B cell (primary cell): Measurements from ENCODE around the gene TSPAN9. TPM values are rescaled to one million over a fixed set of nuclear protein-coding genes. Genes with fewer than 3 reads are reported as not detected.

ENCODE experiments used
- ATAC-seq: fragments of 200-7000 bp; cut with Tn5 transposase; one replicate; pipeline ENCODE4 v1.10.0; 2021; ENCODE audit warnings: low read depth, mild to moderate bottlenecking, moderate number of reproducible peaks, moderate library complexity
- CTCF ChIA-PET: fragments of 350-600 bp; sonication (Branson Sonifier 250); formaldehyde crosslinking; loops from one replicate; lab custom pipeline; 2021; ENCODE audit warnings: antibody characterized with exemption, inconsistent platforms; lab: Charles Lee
- POLR2A ChIA-PET: fragments of 350-600 bp; sonication (Branson Sonifier 250); formaldehyde crosslinking; loops from one replicate; lab custom pipeline; 2021; ENCODE audit warnings: antibody characterized with exemption; lab: Charles Lee
- DNase-seq: peaks from one replicate; pipeline ENCODE4 v3.0.0; 2013
- H2AFZ ChIP-seq: 2 replicates; pipeline ENCODE4 v1.6.1; 2012; ENCODE audit warnings: mild to moderate bottlenecking, low read depth, low read length; ENCODE audit not compliant: insufficient read depth, poor library complexity, severe bottlenecking
- H3K27ac ChIP-seq, 2 donors: 1 replicate in 1 of 2; 2 replicates in 1 of 2; pipeline ENCODE4 v1.5.1; 2012 to 2013; ENCODE audit warnings: low read length in 2 of 2, mild to moderate bottlenecking in 2 of 2, moderate library complexity in 1 of 2
- H3K27me3 ChIP-seq, 4 experiments: fragments of 200-600 bp in 1 of 4; sonication (generic) in 1 of 4; replicated peaks in 1 of 4; 1 replicate in 2 of 4; 2 replicates in 2 of 4; pipeline versions ENCODE4 v1.6.1 to v1.7.0; 2013 to 2016; ENCODE audit warnings: low read length in 3 of 4, mild to moderate bottlenecking in 2 of 4, mixed read lengths in 1 of 4, moderate library complexity in 1 of 4; ENCODE audit not compliant: insufficient read depth in 4 of 4, control insufficient read depth in 3 of 4; ENCODE audit errors: control extremely low read depth in 1 of 4
- H3K36me3 ChIP-seq, 2 experiments: replicated peaks in 1 of 2; 1 replicate in 1 of 2; 2 replicates in 1 of 2; pipeline versions ENCODE4 v1.6.1 to v1.7.1; 2013; ENCODE audit warnings: low read length in 1 of 2; ENCODE audit not compliant: insufficient read depth in 2 of 2, control insufficient read depth in 1 of 2; ENCODE audit errors: control extremely low read depth in 1 of 2, extremely low read depth in 1 of 2
- H3K4me1 ChIP-seq, 2 donors: fragments of 200-600 bp in 1 of 2; sonication (generic) in 1 of 2; 1 replicate in 1 of 2; 2 replicates in 1 of 2; pipeline versions ENCODE4 v1.5.1 to v1.6.1; 2013 to 2017; ENCODE audit warnings: low read length in 2 of 2; ENCODE audit not compliant: control insufficient read depth in 2 of 2, insufficient read depth in 2 of 2
- H3K4me2 ChIP-seq: replicated peaks from 2 replicates; pipeline ENCODE3; 2012; ENCODE audit warnings: mild to moderate bottlenecking, low read depth, low read length; ENCODE audit not compliant: poor library complexity, severe bottlenecking
- H3K4me3 ChIP-seq, 5 experiments: fragments of 200-600 bp in 1 of 5; sonication (generic) in 1 of 5; 1 replicate in 3 of 5; 2 replicates in 2 of 5; pipeline versions ENCODE4 v1.5.1 to v1.7.0; 2011 to 2016; ENCODE audit warnings: low read length in 4 of 5, mild to moderate bottlenecking in 4 of 5, low read depth in 2 of 5, control low read depth in 1 of 5, moderate library complexity in 1 of 5; ENCODE audit not compliant: insufficient read depth in 1 of 5; ENCODE audit errors: control extremely low read depth in 1 of 5, extremely low read depth in 1 of 5
- H3K79me2 ChIP-seq: fragments of 200-600 bp; sonication (generic); one replicate; pipeline ENCODE4 v1.6.0; 2016; ENCODE audit warnings: low read length; ENCODE audit not compliant: control insufficient read depth, insufficient read depth
- H3K9ac ChIP-seq: fragments of 200-600 bp; sonication (generic); 2 replicates; pipeline ENCODE4 v1.6.1; 2017; ENCODE audit warnings: mild to moderate bottlenecking, low read length, moderate library complexity
- H3K9me3 ChIP-seq, 3 donors: one replicate each; pipeline versions ENCODE4 v1.6.1 to v1.7.1; 2013; ENCODE audit warnings: low read length in 2 of 3; ENCODE audit not compliant: control insufficient read depth in 2 of 3, insufficient read depth in 1 of 3; ENCODE audit errors: control extremely low read depth in 1 of 3
- H4K20me1 ChIP-seq: 2 replicates; pipeline ENCODE4 v1.6.0; 2012; ENCODE audit warnings: mild to moderate bottlenecking, low read length; ENCODE audit not compliant: insufficient read depth, control insufficient read depth, poor library complexity, severe bottlenecking
- H3K27ac Mint-ChIP-seq: one replicate; pipeline ENCODE4 v1.8.0; 2021; ENCODE audit warnings: mixed read lengths
- H3K27me3 Mint-ChIP-seq: one replicate; pipeline ENCODE4 v1.8.0; 2021; ENCODE audit warnings: mixed read lengths
- H3K4me1 Mint-ChIP-seq: one replicate; pipeline ENCODE4 v1.8.0; 2021; ENCODE audit warnings: mixed read lengths
- H3K4me3 Mint-ChIP-seq: one replicate; pipeline ENCODE4 v1.8.0; 2021; ENCODE audit warnings: mixed read lengths
- H3K9me3 Mint-ChIP-seq: one replicate; pipeline ENCODE4 v1.8.0; 2022; ENCODE audit warnings: mixed read lengths; ENCODE audit not compliant: insufficient read depth
- EZH2 ChIP-seq: IDR thresholded peaks from 2 replicates; pipeline ENCODE4 v1.6.1; 2012; ENCODE audit warnings: borderline replicate concordance, low read depth, mild to moderate bottlenecking, moderate library complexity, low read length; ENCODE audit not compliant: insufficient read depth, poor library complexity, severe bottlenecking
- WGBS: methylation state at CpG from one replicate; pipeline ENCODE4 v1.1.5; 2013; ENCODE audit warnings: missing lambda C conversion rate; ENCODE audit not compliant: insufficient coverage; 5-methylcytosine and 5-hydroxymethylcytosine counted together
- intact Hi-C: fragments of 100-400 bp; cut with micrococcal nuclease; formaldehyde crosslinking; loops from one replicate; pipeline ENCODE4 v1.10.0; 2022
- polyA plus RNA-seq: library from polyadenylated mRNA; depleted of rRNA; stranded (reverse); fragments of >200 nt; gene quantifications from 2 replicates; pipeline ENCODE4 v1.2.3, GENCODE V29; 2012
- total RNA-seq, 2 donors: library from RNA; stranded (reverse); fragments of 120-200 nt in 1 of 2; gene quantifications; 1 replicate in 1 of 2; 2 replicates in 1 of 2; pipeline versions ENCODE4 v1.2.3 to v1.2.4, GENCODE V29; 2013 to 2022
- TF ChIP-seq, protein P1 (sequence below): fragments of 200-600 bp; IDR thresholded peaks from one replicate; pipeline ENCODE4 v1.8.0; 2022; ENCODE audit warnings: antibody characterized with exemption, mild to moderate bottlenecking

TSPAN9 gene
- total and polyA plus RNA-seq, 2 donors (not counting 1 experiment from before 2014, with no cell fraction given), result 0.15 to 0.37 TPM

DNA sequence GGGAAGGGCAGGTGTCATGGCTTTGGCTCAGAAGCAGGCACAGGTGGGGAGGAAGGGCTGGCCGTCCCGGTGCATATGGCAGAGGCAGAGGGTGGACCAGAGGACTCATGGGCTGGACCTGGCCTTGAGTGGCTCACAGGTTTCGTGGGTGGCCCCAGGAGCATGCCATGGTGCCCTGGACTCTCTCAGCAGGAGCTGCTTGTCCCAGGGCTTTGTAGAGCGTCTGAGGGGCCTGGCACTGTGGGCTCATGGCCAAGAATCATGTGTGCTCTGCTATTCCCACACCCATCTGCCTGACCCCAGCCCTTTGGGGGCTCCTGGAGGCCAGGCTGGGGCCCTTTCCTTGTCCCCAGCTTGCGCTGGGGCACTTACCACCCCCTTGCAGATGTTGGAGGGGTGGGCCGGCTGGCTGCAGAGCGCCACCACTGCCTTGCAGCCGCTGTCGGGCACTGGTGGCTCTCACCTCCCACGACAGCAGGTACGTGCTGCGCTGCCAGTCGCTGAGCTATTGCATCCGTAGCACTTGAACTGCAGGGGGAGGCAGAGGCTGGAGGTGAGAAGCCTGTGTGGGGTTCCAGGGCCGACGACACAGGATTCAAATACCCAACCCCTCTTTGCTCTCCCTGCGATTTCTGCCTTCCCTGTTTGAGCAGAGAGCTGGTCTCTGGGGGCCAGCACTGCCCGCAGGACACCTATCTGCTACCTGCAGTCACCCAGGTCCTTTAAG is 226.4 kb downstream of the TSPAN9 start:
- peaks cover 9 to 16% of the 10 kb centered on the region in 2 donors for H3K4me1 ChIP-seq
- H2AFZ ChIP-seq, result no peak overlapping the region
- POLR2A ChIA-PET, result no interaction called here
- H3K27me3 ChIP-seq, result peaks cover 0 to 22% (median 0%) of the 10 kb centered on the region in 4 experiments
- peaks cover 0 to 2% (median 0%) of the 10 kb centered on the region in 3 donors for H3K9me3 ChIP-seq
- H4K20me1 ChIP-seq, result no peaks in the 10 kb centered on the region
- Mint-ChIP-seq H3K27me3 (peaks cover 25% of the 10 kb centered on the region), H3K27ac (no peak overlapping the region), H3K4me1 (peaks cover 13% of the 10 kb centered on the region), H3K9me3 (no peaks in the 10 kb centered on the region), H3K4me3 (no peak overlapping the region)
- TF ChIP-seq EZH2, result no peak
- TF ChIP-seq, protein P1, sequence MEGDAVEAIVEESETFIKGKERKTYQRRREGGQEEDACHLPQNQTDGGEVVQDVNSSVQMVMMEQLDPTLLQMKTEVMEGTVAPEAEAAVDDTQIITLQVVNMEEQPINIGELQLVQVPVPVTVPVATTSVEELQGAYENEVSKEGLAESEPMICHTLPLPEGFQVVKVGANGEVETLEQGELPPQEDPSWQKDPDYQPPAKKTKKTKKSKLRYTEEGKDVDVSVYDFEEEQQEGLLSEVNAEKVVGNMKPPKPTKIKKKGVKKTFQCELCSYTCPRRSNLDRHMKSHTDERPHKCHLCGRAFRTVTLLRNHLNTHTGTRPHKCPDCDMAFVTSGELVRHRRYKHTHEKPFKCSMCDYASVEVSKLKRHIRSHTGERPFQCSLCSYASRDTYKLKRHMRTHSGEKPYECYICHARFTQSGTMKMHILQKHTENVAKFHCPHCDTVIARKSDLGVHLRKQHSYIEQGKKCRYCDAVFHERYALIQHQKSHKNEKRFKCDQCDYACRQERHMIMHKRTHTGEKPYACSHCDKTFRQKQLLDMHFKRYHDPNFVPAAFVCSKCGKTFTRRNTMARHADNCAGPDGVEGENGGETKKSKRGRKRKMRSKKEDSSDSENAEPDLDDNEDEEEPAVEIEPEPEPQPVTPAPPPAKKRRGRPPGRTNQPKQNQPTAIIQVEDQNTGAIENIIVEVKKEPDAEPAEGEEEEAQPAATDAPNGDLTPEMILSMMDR, result no peak
- H3K79me2 ChIP-seq, result no peaks in the 10 kb centered on the region
- H3K4me2 ChIP-seq, result no peak overlapping the region
- no peak overlapping the region for H3K27ac ChIP-seq
- H3K9ac ChIP-seq, result no peak overlapping the region
- CTCF ChIA-PET, result interaction anchor here (0.7 to 1.6 kb wide), 3 partner anchors 10 to 500 kb away, joined by 3 read pairs; no protein-coding TSS in a partner anchor
- ATAC-seq (no peak), DNase-seq (no peak)
- intact Hi-C loops, result loop anchor here (10.0 kb wide), 1 partner anchor 971 kb away; the partner anchor contains the start of gene CCND2
- no peaks in the 10 kb centered on the region for H3K36me3 ChIP-seq
- H3K4me3 ChIP-seq, result no peak overlapping the region
- 85% methylated on average over 16 of the region's 18 CpGs for WGBS
